ENCODE data around the gene CACNA2D1. TPM values are rescaled to one million over a fixed set of nuclear protein-coding genes. Genes with fewer than 3 reads are reported as not detected.

The CACNA2D1 gene
- total RNA-seq, 4 donors from 2014 or later: 17.7 to 22.0 (median 18.4) TPM

DNA sequence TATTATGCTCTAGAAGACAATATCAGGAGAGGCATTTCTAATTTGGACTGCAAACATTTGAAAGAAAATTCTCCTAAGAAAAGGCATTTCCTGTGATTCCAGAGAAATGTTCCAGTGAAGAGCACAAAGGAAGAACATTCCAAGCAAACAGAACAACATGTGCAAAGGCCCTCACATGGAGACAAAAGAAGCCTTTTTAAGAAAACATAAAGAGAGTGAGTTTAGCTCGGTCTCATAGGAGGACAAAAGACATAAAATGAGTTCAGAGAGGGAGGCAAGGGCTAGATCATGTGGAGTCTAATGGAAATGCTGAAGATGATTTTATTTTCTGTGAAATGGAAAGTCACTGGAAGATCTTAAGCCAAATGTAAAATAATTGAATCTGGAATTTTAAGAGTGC is 404.0 kb downstream of the CACNA2D1 start:
- no peak for TF ChIP-seq EP300 (IDR thresholded peaks at IDR 0.05)
- TF ChIP-seq, protein P1, sequence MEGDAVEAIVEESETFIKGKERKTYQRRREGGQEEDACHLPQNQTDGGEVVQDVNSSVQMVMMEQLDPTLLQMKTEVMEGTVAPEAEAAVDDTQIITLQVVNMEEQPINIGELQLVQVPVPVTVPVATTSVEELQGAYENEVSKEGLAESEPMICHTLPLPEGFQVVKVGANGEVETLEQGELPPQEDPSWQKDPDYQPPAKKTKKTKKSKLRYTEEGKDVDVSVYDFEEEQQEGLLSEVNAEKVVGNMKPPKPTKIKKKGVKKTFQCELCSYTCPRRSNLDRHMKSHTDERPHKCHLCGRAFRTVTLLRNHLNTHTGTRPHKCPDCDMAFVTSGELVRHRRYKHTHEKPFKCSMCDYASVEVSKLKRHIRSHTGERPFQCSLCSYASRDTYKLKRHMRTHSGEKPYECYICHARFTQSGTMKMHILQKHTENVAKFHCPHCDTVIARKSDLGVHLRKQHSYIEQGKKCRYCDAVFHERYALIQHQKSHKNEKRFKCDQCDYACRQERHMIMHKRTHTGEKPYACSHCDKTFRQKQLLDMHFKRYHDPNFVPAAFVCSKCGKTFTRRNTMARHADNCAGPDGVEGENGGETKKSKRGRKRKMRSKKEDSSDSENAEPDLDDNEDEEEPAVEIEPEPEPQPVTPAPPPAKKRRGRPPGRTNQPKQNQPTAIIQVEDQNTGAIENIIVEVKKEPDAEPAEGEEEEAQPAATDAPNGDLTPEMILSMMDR (IDR thresholded peaks at IDR 0.05): no peak
- TF ChIP-seq POLR2A (IDR thresholded peaks at IDR 0.05): no peak
- 33 to 52% methylated on average over 1 of the region's 1 CpG for WGBS, 2 donors
- Histone ChIP-seq H3K27ac (no peak overlapping the region), H3K36me3 (peaks cover 0 to 7% (median 0%) of the 10 kb centered on the region in 3 donors), H3K9me3 (no peaks in the 10 kb centered on the region), H3K4me3 (no peak overlapping the region), H3K4me1 (peaks cover 0 to 1% (median 0%) of the 10 kb centered on the region in 4 donors), H3K27me3 (no peaks in the 10 kb centered on the region)
- no peak for DNase-seq (ENCODE audit: low spot score in 2 of 2)

DNA sequence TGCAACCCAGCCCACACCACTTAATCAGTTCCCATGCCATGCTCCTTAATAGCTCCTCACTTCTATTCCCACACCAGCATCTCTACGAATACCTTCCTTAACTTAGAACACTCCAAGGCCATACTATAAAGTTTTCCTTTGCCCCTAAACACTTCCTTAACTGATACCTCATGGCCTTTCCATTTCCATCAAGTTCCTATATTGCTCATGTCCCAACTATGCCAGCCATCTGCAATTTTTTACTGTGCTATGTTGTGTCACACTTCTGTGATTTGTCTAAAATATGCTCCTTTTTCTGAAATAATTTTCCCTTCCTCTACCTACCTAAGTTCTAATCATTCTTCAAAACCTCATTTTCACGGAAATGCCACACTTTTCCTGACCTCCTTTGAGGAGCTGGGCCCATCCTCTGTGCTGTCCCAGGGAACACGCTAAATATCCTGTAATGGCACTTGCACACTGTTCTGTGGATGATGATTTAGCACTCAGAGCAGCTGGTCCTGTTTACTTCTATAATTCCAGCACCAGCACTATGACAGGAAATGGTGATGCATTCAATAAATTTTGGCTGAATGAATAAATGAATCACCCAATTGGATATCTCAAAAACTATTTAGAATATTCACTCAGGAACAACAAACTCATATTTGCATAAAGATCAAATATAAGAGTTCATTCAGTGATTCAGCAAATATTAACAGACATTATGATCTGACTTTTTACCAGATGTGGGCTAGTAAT is 407.3 kb downstream of the CACNA2D1 start:
- TF ChIP-seq POLR2A (IDR thresholded peaks at IDR 0.05): no peak
- no peaks in the 10 kb centered on the region for H3K27me3 ChIP-seq
- peaks cover 0 to 7% (median 0%) of the 10 kb centered on the region in 3 donors for H3K36me3 ChIP-seq
- H3K4me3 ChIP-seq: no peak overlapping the region
- no peaks in the 10 kb centered on the region for H3K4me1 ChIP-seq
- no peak for DNase-seq (ENCODE audit: low spot score in 2 of 2)
- WGBS, 2 donors: 91 to 93% methylated on average over 3 of the region's 3 CpGs
- no peak overlapping the region for H3K27ac ChIP-seq
- no peaks in the 10 kb centered on the region for H3K9me3 ChIP-seq

DNA sequence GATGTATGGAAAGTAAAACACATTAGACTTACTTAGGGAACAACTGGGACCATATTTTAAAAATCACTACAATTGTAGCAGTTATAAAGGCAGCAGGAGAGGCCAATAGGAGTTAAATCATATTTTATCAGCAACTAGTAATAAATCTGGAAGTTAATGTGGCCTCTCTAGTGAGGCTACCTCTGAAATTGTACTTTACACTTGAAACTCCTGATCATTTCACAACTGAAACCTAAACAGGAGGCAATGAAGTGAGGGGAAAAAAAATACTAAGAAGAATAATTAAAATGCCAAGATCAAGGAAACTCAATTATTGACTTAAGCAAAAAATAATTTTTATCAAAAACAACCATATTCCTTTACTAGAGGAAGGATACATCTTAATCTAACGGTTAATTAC is 408.1 kb downstream of the CACNA2D1 start:
- Histone ChIP-seq H3K9me3 (no peaks in the 10 kb centered on the region), H3K27ac (no peak overlapping the region), H3K4me1 (no peaks in the 10 kb centered on the region), H3K4me3 (no peak overlapping the region), H3K36me3 (peaks cover 0 to 7% (median 0%) of the 10 kb centered on the region in 3 donors), H3K27me3 (no peaks in the 10 kb centered on the region)
- 88 to 100% methylated on average over 1 of the region's 1 CpG for WGBS, 2 donors
- DNase-seq (ENCODE audit: low spot score in 2 of 2): no peak
- no peak for TF ChIP-seq EP300 (IDR thresholded peaks at IDR 0.05)
- no peak for TF ChIP-seq POLR2A (IDR thresholded peaks at IDR 0.05)
- TF ChIP-seq, protein P1 (IDR thresholded peaks at IDR 0.05): no peak

DNA sequence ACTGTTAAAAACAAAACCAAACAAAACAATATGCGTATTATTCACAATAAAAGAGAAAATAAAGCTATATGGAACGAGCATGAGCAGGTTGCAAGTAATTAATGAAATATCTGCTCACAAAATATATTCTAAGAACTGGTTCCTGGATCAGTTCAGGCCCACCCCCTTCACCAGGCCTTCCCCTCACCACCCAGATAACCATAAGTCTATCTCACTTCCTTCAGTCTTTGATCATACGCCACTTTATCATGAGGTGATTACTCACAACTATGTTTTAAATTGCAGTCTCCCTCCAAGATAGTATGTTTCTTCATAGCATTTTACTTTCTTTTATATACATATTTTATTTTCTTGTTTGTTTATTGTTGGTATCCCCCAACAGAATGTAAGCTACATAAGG is 410.7 kb downstream of the CACNA2D1 start:
- TF ChIP-seq, protein P1 (IDR thresholded peaks at IDR 0.05): no peak
- TF ChIP-seq EP300 (IDR thresholded peaks at IDR 0.05) (no peak), POLR2A (IDR thresholded peaks at IDR 0.05) (no peak)
- no peak for DNase-seq (ENCODE audit: low spot score in 2 of 2)
- peaks cover 0 to 7% (median 0%) of the 10 kb centered on the region in 3 donors for H3K36me3 ChIP-seq
- 89 to 92% methylated on average over 3 of the region's 3 CpGs for WGBS, 2 donors
- no peaks in the 10 kb centered on the region for H3K4me1 ChIP-seq
- H3K27me3 ChIP-seq: no peaks in the 10 kb centered on the region
- no peak overlapping the region for H3K4me3 ChIP-seq
- H3K9me3 ChIP-seq: no peaks in the 10 kb centered on the region
- no peak overlapping the region for H3K27ac ChIP-seq

DNA sequence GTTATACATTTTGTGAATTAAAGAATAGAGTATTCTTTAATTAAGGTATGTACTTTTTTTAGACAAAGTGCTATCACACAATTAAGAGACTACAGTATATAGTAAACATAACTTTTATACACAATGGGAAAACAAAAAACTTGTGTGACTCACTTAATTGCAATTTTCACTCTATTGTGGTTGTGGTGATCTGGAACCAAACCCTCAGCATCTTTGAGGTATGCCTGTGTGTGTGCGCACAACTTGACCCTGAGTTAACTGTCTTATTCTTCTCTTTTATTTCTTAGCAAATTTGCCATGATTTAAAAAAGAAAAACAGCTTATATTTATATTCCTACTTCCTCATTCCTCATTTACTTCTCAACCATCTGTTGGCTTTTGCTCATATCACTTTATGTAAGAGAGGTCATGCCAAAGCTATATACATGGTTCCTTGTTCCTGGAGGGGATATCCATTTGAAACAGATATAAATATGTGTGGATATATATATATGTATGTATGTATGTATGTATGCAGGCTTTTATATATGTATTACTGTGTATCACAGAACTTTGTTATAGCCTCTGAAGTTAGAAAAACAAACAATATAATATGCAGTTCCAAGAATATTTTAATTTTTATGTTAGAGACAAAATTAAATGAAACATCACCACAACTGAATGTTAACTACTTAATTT is 414.2 kb downstream of the CACNA2D1 start:
- Histone ChIP-seq H3K4me3 (no peak overlapping the region), H3K27ac (no peak overlapping the region), H3K9me3 (no peaks in the 10 kb centered on the region), H3K4me1 (no peaks in the 10 kb centered on the region), H3K36me3 (no peaks in the 10 kb centered on the region), H3K27me3 (no peaks in the 10 kb centered on the region)
- TF ChIP-seq POLR2A (IDR thresholded peaks at IDR 0.05) (no peak), EP300 (IDR thresholded peaks at IDR 0.05) (no peak)
- TF ChIP-seq, protein P1 (IDR thresholded peaks at IDR 0.05): no peak
- no peak for DNase-seq (ENCODE audit: low spot score in 2 of 2)
- WGBS, 2 donors: 88 to 98% methylated on average over 1 of the region's 1 CpG
